GM21526 (cell line): Measurements from ENCODE around the gene AP1M2.
A peak's percentile ranks its signal among the peaks of the same experiment; 100 is the strongest.
"Not testable (repeated sequence)": the region's sequence is repeated elsewhere in the genome, so short reads cannot be mapped to it uniquely, and the experiment has no call there.

Experiments used
- ATAC-seq: cut with Tn5 transposase; IDR thresholded peaks from one replicate; pipeline ENCODE4 v1.9.1; 2021; ENCODE audit warnings: moderate library complexity; ENCODE audit not compliant: unreplicated experiment, low FRiP score

The AP1M2 gene

GRCh38 chr19:10602330-10603083 lies 15.4 kb upstream of the AP1M2 start:
- no peak for ATAC-seq

GRCh38 chr19:10601999-10602329 lies 14.9 kb upstream of the AP1M2 start:
- ATAC-seq, result no peak

- no peak for ATAC-seq
These were observed 13.0 kb upstream of the AP1M2 start for GRCh38 chr19:10600149-10600548.

- ATAC-seq, result no peak
These were observed 6.9 kb upstream of the AP1M2 start for GRCh38 chr19:10593820-10594637.

GRCh38 chr19:10593148-10593547 lies 6.0 kb upstream of the AP1M2 start:
- no peak for ATAC-seq

- ATAC-seq, result no peak
These were observed 683 bp upstream of the AP1M2 start for GRCh38 chr19:10587839-10588150.

GRCh38 chr19:10586396-10586795 lies 716 bp downstream of the AP1M2 start:
- no peak for ATAC-seq

GRCh38 chr19:10583036-10583776 lies 3.9 kb downstream of the AP1M2 start:
- no peak for ATAC-seq

- no peak for ATAC-seq
These were observed 5.0 kb downstream of the AP1M2 start for GRCh38 chr19:10582091-10582490.

GRCh38 chr19:10580979-10581631 lies 6.0 kb downstream of the AP1M2 start:
- no peak for ATAC-seq

- ATAC-seq, result no peak
These were observed 9.2 kb downstream of the AP1M2 start for GRCh38 chr19:10577951-10578350.

GRCh38 chr19:10575011-10575716 lies 11.9 kb downstream of the AP1M2 start:
- ATAC-seq, result no peak

- no peak for ATAC-seq
These were observed 12.7 kb downstream of the AP1M2 start for GRCh38 chr19:10574462-10574861.

- ATAC-seq, result not testable (repeated sequence)
These were observed 13.3 kb downstream of the AP1M2 start for GRCh38 chr19:10573793-10574192.

- ATAC-seq, result peak; percentile 56
These were observed 18.1 kb downstream of the AP1M2 start, which contains the start of gene CDKN2D for GRCh38 chr19:10568826-10569651. TSS of gene CDKN2D (minus strand) at chr19:10568979. CDS start at chr19:10568653, 326 bp downstream.

GRCh38 chr19:10568062-10568825 lies 18.9 kb downstream of the AP1M2 start:
- peak; percentile 3 for ATAC-seq

GRCh38 chr19:10567656-10568055 lies 19.5 kb downstream of the AP1M2 start:
- ATAC-seq, result no peak

GRCh38 chr19:10566658-10567410 lies 20.3 kb downstream of the AP1M2 start:
- no peak for ATAC-seq
